Measurements from ENCODE around the gene LRRC61.

LRRC61 gene

DNA sequence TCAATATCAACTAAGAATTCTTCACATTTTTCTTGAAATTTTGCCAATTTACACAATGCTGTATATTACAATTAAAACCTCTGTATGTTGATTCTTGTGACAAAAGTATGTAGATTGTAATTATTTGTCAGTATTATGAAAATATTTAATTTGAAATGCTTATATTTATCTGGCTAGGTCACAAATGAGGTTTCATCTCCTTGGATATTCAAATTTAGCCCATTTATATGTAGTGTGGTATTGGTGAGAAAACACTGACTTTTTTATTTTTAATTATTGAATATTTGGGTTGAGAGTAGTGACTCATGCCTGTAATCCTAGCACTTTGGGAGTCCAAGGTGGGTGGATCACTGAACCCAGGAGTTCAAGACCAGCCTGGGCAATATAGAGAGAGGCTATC, 21.1 kb downstream of the LRRC61 start:
- H3K4me1 ChIP-seq (ENCODE audit: control insufficient read depth, insufficient read depth, low read length), result no peaks in the 10 kb centered on the region
- no peaks in the 10 kb centered on the region for H3K36me3 ChIP-seq (ENCODE audit: control insufficient read depth in 2 of 2, insufficient read depth in 1 of 2, low read length in 2 of 2)
- ChIA-PET POLR2A (no interaction called here), CTCF (interaction anchor here (1.6 kb wide), 1 partner anchor 14 kb away, joined by 5 read pairs; no protein-coding TSS in a partner anchor)
- TF ChIP-seq SETDB1 (IDR thresholded peaks at IDR 0.05; ENCODE audit: insufficient read length, low read length) (peak; percentile 79), ZNF837 (tag by site-specific recombination; IDR thresholded peaks at IDR 0.05) (no peak)
- H3K4me3 ChIP-seq (ENCODE audit: low read depth, low read length), result no peak overlapping the region
- no peaks in the 10 kb centered on the region for H3K9me3 ChIP-seq (ENCODE audit: control insufficient read depth, insufficient read depth, low read depth, low read length)
- no peak overlapping the region for H3K27ac ChIP-seq (ENCODE audit: extremely low read depth, low read depth, low read length)

DNA sequence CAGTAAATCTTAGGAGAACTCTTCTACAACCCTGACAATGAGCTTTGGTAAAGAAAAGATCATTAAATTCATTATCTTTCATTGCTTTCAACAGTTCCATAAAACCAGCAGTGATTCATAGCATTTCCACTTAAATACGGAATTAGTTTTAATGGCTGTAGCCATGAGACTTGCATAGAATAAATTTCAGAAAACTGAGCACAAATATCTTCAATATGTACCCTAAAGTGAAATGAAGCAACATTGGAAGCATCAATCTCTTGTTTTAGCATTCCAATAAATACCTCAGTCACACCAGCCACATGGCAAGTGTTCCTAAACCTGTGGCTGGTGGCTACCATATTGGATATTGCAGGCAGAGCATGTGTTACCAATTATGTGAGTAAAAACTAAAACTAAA, 21.9 kb downstream of the LRRC61 start:
- CTCF ChIA-PET, result no interaction called here
- Histone ChIP-seq H3K4me3 (ENCODE audit: low read depth, low read length) (no peak overlapping the region), H3K36me3 (ENCODE audit: control insufficient read depth in 2 of 2, insufficient read depth in 1 of 2, low read length in 2 of 2) (no peaks in the 10 kb centered on the region), H3K9me3 (ENCODE audit: control insufficient read depth, insufficient read depth, low read depth, low read length) (no peaks in the 10 kb centered on the region), H3K4me1 (ENCODE audit: control insufficient read depth, insufficient read depth, low read length) (no peaks in the 10 kb centered on the region), H3K27ac (ENCODE audit: extremely low read depth, low read depth, low read length) (no peak overlapping the region)
- TF ChIP-seq ZNF335 (tag by site-specific recombination; conservative IDR thresholded peaks at IDR 0.05) (no peak), ZNF701 (tag by site-specific recombination; IDR thresholded peaks at IDR 0.05) (no peak), YY1 (tag by site-specific recombination; IDR thresholded peaks at IDR 0.05) (no peak), ZBTB8A (tag by site-specific recombination; IDR thresholded peaks at IDR 0.05) (no peak), ZNF596 (tag by site-specific recombination; IDR thresholded peaks at IDR 0.05) (no peak), GLIS1 (tag by site-specific recombination; IDR thresholded peaks at IDR 0.05) (no peak)
- TF ChIP-seq, protein P1, sequence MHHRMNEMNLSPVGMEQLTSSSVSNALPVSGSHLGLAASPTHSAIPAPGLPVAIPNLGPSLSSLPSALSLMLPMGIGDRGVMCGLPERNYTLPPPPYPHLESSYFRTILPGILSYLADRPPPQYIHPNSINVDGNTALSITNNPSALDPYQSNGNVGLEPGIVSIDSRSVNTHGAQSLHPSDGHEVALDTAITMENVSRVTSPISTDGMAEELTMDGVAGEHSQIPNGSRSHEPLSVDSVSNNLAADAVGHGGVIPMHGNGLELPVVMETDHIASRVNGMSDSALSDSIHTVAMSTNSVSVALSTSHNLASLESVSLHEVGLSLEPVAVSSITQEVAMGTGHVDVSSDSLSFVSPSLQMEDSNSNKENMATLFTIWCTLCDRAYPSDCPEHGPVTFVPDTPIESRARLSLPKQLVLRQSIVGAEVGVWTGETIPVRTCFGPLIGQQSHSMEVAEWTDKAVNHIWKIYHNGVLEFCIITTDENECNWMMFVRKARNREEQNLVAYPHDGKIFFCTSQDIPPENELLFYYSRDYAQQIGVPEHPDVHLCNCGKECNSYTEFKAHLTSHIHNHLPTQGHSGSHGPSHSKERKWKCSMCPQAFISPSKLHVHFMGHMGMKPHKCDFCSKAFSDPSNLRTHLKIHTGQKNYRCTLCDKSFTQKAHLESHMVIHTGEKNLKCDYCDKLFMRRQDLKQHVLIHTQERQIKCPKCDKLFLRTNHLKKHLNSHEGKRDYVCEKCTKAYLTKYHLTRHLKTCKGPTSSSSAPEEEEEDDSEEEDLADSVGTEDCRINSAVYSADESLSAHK (tag by site-specific recombination; IDR thresholded peaks at IDR 0.05), result no peak
- TF ChIP-seq, protein P2, sequence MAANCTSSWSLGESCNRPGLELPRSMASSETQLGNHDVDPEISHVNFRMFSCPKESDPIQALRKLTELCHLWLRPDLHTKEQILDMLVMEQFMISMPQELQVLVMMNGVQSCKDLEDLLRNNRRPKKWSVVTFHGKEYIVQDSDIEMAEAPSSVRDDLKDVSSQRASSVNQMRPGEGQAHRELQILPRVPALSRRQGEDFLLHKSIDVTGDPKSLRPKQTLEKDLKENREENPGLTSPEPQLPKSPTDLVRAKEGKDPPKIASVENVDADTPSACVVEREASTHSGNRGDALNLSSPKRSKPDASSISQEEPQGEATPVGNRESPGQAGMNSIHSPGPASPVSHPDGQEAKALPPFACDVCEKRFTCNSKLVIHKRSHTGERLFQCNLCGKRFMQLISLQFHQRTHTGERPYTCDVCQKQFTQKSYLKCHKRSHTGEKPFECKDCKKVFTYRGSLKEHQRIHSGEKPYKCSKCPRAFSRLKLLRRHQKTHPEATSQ (tag by site-specific recombination; IDR thresholded peaks at IDR 0.05), result no peak
- POLR2A ChIA-PET, result no interaction called here

DNA sequence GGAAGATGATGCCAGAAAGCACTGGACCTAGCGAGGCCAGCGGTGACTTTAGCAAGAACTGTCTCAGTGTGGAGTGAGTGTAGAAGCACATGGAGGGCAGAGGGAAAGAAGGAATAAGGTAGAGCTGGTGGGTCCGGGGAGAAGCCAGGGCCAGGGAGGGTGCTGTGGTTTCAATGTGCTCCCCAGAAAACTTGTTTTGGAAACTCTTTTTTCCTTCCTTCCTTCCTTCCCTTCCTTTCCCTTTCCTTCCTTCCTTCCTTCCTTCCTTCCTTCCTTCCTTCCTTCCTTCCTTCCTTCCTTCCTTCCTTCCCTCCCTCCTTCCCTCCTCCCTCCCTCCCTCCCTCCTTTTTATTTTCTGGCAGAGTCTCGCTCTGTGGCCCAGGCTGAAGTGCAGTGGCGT, 23.8 kb downstream of the LRRC61 start:
- peak; percentile 55; the same call in 1 of the 2 replicates for TF ChIP-seq ZNF366 (tag by site-specific recombination; conservative IDR thresholded peaks at IDR 0.05)
- TF ChIP-seq ZNF146 (tag by site-specific recombination; IDR thresholded peaks at IDR 0.05), result no peak
- Histone ChIP-seq H3K27ac (ENCODE audit: extremely low read depth, low read depth, low read length) (no peak overlapping the region), H3K36me3 (ENCODE audit: control insufficient read depth in 2 of 2, insufficient read depth in 1 of 2, low read length in 2 of 2) (no peaks in the 10 kb centered on the region), H3K4me3 (ENCODE audit: low read depth, low read length) (no peak overlapping the region), H3K4me1 (ENCODE audit: control insufficient read depth, insufficient read depth, low read length) (no peaks in the 10 kb centered on the region), H3K9me3 (ENCODE audit: control insufficient read depth, insufficient read depth, low read depth, low read length) (no peaks in the 10 kb centered on the region)
- POLR2A ChIA-PET, result no interaction called here
- CTCF ChIA-PET, result no interaction called here

DNA sequence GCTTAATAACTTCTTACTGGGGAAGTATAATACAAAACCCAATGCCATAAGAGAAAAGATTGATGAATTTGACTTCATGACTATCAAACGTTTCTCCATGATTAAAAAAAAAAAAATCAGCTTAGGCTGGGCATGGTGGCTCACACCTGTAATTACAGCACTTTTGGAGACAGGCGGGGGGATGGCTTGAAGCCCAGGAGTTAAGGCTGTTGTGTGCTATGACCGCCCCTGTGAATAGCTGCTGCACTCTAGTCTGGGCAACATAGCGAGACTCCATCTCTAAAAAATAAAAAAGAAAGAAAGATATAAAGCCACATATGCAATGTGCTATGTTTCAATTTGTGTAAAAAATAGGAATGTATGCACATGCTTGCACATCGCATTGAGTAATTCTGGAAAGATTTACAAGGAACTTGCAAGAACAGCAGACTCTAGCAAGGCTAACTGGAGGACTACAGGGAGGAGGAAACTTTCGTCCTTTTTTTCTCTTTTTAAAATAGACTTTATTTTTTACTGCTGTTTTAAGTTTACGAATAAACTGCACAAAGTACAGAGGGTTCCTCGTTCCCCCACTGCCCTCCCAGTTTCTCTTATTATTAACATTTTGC, 28.5 kb downstream of the LRRC61 start:
- ChIA-PET POLR2A (interaction anchor here (0.5 kb wide), 1 partner anchor 53 kb away, joined by 3 read pairs; no protein-coding TSS in a partner anchor), CTCF (no interaction called here)
- H3K4me3 ChIP-seq (ENCODE audit: low read depth, low read length), result no peak overlapping the region
- H3K4me1 ChIP-seq (ENCODE audit: control insufficient read depth, insufficient read depth, low read length), result no peaks in the 10 kb centered on the region
- H3K9me3 ChIP-seq (ENCODE audit: control insufficient read depth, insufficient read depth, low read depth, low read length), result no peaks in the 10 kb centered on the region
- no peaks in the 10 kb centered on the region for H3K36me3 ChIP-seq (ENCODE audit: control insufficient read depth in 2 of 2, insufficient read depth in 1 of 2, low read length in 2 of 2)
- TF ChIP-seq ZNF341 (tag by site-specific recombination; IDR thresholded peaks at IDR 0.05; ENCODE audit: low read depth) (peak; percentile 64), ZNF2 (tag by site-specific recombination; IDR thresholded peaks at IDR 0.05) (no peak), SP7 (tag by site-specific recombination; IDR thresholded peaks at IDR 0.05) (peak; percentile 36; the same call in 1 of the 2 replicates)
- H3K27ac ChIP-seq (ENCODE audit: extremely low read depth, low read depth, low read length), result no peak overlapping the region
